Type B pancreatic cell (in vitro differentiated cells): Measurements from ENCODE around the gene PCDHGC5. TPM values are rescaled to one million over a fixed set of nuclear protein-coding genes. Genes with fewer than 3 reads are reported as not detected.

Source experiments
- DNase-seq: peaks from one replicate; pipeline ENCODE4 v3.0.0; 2021; ENCODE audit warnings: mixed read lengths; ENCODE audit not compliant: unreplicated experiment; ENCODE audit errors: extremely low spot score
- H3K27ac Mint-ChIP-seq: 2 replicates; pipeline ENCODE4 v1.8.0; 2021; ENCODE audit warnings: mild to moderate bottlenecking, mixed read lengths
- H3K27me3 Mint-ChIP-seq: 2 replicates; pipeline ENCODE4 v1.8.0; 2021; ENCODE audit warnings: mixed read lengths
- H3K36me3 Mint-ChIP-seq: 2 replicates; pipeline ENCODE4 v1.8.0; 2021; ENCODE audit warnings: mixed read lengths
- H3K4me1 Mint-ChIP-seq: one replicate; pipeline ENCODE4 v1.8.0; 2021; ENCODE audit warnings: mixed read lengths; ENCODE audit not compliant: unreplicated experiment
- H3K4me3 Mint-ChIP-seq: 2 replicates; pipeline ENCODE4 v1.8.0; 2021; ENCODE audit warnings: mild to moderate bottlenecking, mixed read lengths
- H3K9me3 Mint-ChIP-seq: 2 replicates; pipeline ENCODE4 v1.8.0; 2021; ENCODE audit warnings: mixed read lengths
- CTCF ChIP-seq: fragments of 200-600 bp; sonication (generic); conservative IDR thresholded peaks from 2 replicates; pipeline ENCODE4 v1.5.0; 2021; ENCODE audit warnings: antibody characterized with exemption, mild to moderate bottlenecking
- total RNA-seq: library from RNA; stranded (reverse); gene quantifications from 2 replicates; pipeline ENCODE4 v1.2.1, GENCODE V29; 2021; ENCODE audit warnings: low replicate concordance

PCDHGC5 gene
- total RNA-seq, 1 donor from 2014 or later, result 1.9 TPM

GRCh38 chr5:141515141-141515540, 26.3 kb downstream of the PCDHGC5 start:
- Mint-ChIP-seq H3K4me1 (peaks cover 47% of the 10 kb centered on the region), H3K27ac (peak overlapping the region; percentile 89), H3K27me3 (no peaks in the 10 kb centered on the region), H3K4me3 (peak overlapping the region; percentile 36), H3K36me3 (peaks cover 38% of the 10 kb centered on the region), H3K9me3 (no peaks in the 10 kb centered on the region)
- DNase-seq, result no peak
- no peak for TF ChIP-seq CTCF

GRCh38 chr5:141515946-141516671, 27.2 kb downstream of the PCDHGC5 start:
- peaks cover 45% of the 10 kb centered on the region for H3K36me3 Mint-ChIP-seq

GRCh38 chr5:141516672-141517025, 27.8 kb downstream of the PCDHGC5 start:
- H3K27me3 Mint-ChIP-seq, result no peaks in the 10 kb centered on the region
- DNase-seq, result no peak
- H3K9me3 Mint-ChIP-seq, result no peaks in the 10 kb centered on the region
- peaks cover 48% of the 10 kb centered on the region for H3K4me1 Mint-ChIP-seq
- no peak for TF ChIP-seq CTCF
- H3K36me3 Mint-ChIP-seq, result peaks cover 46% of the 10 kb centered on the region
- H3K27ac Mint-ChIP-seq, result no peak overlapping the region
- H3K4me3 Mint-ChIP-seq, result no peak overlapping the region

More at GRCh38 chr5:141515946-141516671, 27.2 kb downstream of the PCDHGC5 start:
- peaks cover 47% of the 10 kb centered on the region for H3K4me1 Mint-ChIP-seq
- no peak for TF ChIP-seq CTCF
- peak overlapping the region; percentile 89 for H3K27ac Mint-ChIP-seq
- H3K9me3 Mint-ChIP-seq, result no peaks in the 10 kb centered on the region
- DNase-seq, result no peak
- H3K27me3 Mint-ChIP-seq, result no peaks in the 10 kb centered on the region
- H3K4me3 Mint-ChIP-seq, result no peak overlapping the region

GRCh38 chr5:141517312-141517711, 28.4 kb downstream of the PCDHGC5 start:
- Mint-ChIP-seq H3K4me1 (peaks cover 50% of the 10 kb centered on the region), H3K36me3 (peaks cover 46% of the 10 kb centered on the region), H3K9me3 (no peaks in the 10 kb centered on the region), H3K27ac (no peak overlapping the region), H3K4me3 (no peak overlapping the region), H3K27me3 (no peaks in the 10 kb centered on the region)
- DNase-seq, result no peak
- TF ChIP-seq CTCF, result no peak

- H3K4me1 Mint-ChIP-seq, result peaks cover 44% of the 10 kb centered on the region
These were observed 29.2 kb downstream of the PCDHGC5 start for GRCh38 chr5:141517880-141518617.

More at GRCh38 chr5:141517880-141518617, 29.2 kb downstream of the PCDHGC5 start:
- Mint-ChIP-seq H3K36me3 (peaks cover 43% of the 10 kb centered on the region), H3K27ac (no peak overlapping the region), H3K9me3 (no peaks in the 10 kb centered on the region), H3K4me3 (no peak overlapping the region), H3K27me3 (no peaks in the 10 kb centered on the region)
- no peak for TF ChIP-seq CTCF
- DNase-seq, result no peak
